ENCODE results near the gene SNX15. TPM values are rescaled to one million over a fixed set of nuclear protein-coding genes. Genes with fewer than 3 reads are reported as not detected.

SNX15 gene
- total RNA-seq, 1 experiment from 2014 or later = 34.7 TPM

DNA sequence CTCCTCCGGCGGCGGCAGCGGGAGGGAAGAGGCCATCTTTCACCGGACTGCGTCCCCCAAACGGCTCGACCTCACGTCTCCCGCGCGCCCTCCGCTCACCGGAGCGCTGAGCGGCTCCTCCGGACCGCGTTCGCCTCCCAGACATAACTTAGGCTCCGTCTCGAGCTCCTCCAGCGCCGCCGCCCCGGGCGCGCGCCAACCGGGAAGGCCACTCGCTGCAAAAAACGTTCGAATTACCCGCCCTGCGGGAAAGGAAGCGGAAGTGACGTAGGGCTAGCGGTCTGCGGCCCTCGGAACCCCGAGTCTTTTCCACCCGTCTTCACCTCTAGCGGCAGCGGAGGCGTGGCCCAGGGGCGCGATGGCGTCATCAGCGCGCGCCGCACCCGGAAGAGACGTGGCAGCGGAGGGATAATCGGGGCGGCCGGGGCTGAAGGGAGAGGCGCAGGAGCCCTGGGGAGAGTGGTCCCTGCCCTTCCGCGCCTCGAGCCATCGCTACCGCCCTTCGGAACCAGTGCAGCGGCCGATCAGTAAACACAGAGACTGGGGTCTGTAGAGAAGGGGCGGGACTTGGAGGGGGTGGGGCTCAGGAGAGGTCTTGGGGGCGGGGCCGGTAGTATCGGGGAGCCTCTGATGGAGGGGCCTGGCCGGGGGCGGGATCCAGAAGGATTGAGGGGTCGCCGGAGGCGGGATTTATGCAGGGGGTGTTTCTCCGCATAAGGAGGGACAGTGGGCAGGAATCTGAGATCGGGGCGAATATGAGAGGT is 56.8 kb downstream of the SNX15 start, which contains the start of the genes CDCA5 and ZFPL1:
Gene CDCA5, minus strand, starts transcription at position 207 of the 764 bp plus-strand sequence. Its CDS starts 62 bp downstream, at position 145.
Gene ZFPL1, plus strand, starts transcription at position 389 of the 764 bp plus-strand sequence. CDS start 477 bp downstream, outside the sequence.
- BruUV-seq (replicated peaks) = no TSS peak
- Histone ChIP-seq H3K4me3 (ENCODE audit: low read depth, low read length, poor library complexity, severe bottlenecking) (peak within 1 kb of the TSS; percentile 76), H3K27ac (ENCODE audit: low read depth, low read length, poor library complexity, severe bottlenecking) (peak within 1 kb of the TSS; percentile 90), H3K9me3 (ENCODE audit: low read depth, low read length, poor library complexity, severe bottlenecking) (no peaks in the 10 kb centered on the region), H3K36me3 (ENCODE audit: insufficient read depth, low read length, poor library complexity, severe bottlenecking) (peaks cover 41% of the 10 kb centered on the region), H3K27me3 (replicated peaks; ENCODE audit: insufficient read depth, low read depth, low read length, poor library complexity) (no peaks in the 10 kb centered on the region), H3K4me1 (ENCODE audit: insufficient read depth, low read length, poor library complexity, severe bottlenecking) (peaks cover 12% of the 10 kb centered on the region)
- intact Hi-C loops (cut with micrococcal nuclease; ENCODE audit: unreplicated experiment) = no loop called here
- POLR2A ChIA-PET (ENCODE audit: low non-redundant PET) = interaction anchor here (0.5 to 0.6 kb wide), 2 partner anchors 51 to 1472 kb away, joined by 3 read pairs; no protein-coding TSS in a partner anchor
- peak; percentile 99 for DNase-seq (ENCODE audit: low spot score)
- CTCF ChIA-PET = no interaction called here
- no peak for TF ChIP-seq EZH2 (IDR thresholded peaks at IDR 0.05; ENCODE audit: borderline replicate concordance, low read depth, low read length, poor library complexity, severe bottlenecking)
- TF ChIP-seq, protein P1, sequence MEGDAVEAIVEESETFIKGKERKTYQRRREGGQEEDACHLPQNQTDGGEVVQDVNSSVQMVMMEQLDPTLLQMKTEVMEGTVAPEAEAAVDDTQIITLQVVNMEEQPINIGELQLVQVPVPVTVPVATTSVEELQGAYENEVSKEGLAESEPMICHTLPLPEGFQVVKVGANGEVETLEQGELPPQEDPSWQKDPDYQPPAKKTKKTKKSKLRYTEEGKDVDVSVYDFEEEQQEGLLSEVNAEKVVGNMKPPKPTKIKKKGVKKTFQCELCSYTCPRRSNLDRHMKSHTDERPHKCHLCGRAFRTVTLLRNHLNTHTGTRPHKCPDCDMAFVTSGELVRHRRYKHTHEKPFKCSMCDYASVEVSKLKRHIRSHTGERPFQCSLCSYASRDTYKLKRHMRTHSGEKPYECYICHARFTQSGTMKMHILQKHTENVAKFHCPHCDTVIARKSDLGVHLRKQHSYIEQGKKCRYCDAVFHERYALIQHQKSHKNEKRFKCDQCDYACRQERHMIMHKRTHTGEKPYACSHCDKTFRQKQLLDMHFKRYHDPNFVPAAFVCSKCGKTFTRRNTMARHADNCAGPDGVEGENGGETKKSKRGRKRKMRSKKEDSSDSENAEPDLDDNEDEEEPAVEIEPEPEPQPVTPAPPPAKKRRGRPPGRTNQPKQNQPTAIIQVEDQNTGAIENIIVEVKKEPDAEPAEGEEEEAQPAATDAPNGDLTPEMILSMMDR (conservative IDR thresholded peaks at IDR 0.05; ENCODE audit: low read depth, low read length) = no peak

DNA sequence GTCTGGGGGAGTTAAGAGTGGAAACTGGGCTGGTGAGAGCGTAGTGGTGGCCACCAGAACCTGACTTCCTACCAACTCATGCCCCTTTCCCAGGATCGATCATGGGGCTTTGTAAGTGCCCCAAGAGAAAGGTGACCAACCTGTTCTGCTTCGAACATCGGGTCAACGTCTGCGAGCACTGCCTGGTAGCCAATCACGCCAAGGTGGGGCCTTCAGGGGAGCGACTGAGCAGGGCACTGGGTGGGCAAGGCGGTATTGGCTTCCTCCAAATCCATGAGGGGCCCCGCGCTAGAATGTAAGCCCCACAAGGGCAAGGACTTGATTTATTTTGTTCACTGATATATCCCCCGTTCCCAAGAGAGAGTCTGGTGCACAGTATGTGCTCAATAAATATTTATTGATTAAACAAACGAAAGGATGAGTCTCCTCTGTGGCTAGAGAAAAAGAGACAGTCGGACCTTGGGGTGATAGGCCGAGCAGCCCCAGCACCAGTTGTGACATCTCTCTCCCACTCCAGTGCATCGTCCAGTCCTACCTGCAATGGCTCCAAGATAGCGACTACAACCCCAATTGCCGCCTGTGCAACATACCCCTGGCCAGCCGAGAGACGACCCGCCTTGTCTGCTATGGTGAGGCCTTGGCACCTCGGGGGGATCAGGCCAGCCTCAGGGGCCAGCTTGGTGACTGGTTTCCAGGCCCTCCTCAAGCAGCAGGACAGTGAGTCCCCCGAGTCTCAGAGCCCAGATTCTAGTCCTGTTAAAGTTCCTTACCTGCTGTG is 57.5 kb downstream of the SNX15 start:
- Histone ChIP-seq H3K27ac (ENCODE audit: low read depth, low read length, poor library complexity, severe bottlenecking) (peak overlapping the region; percentile 90), H3K4me3 (ENCODE audit: low read depth, low read length, poor library complexity, severe bottlenecking) (peak overlapping the region; percentile 76), H3K36me3 (ENCODE audit: insufficient read depth, low read length, poor library complexity, severe bottlenecking) (peaks cover 35% of the 10 kb centered on the region), H3K4me1 (ENCODE audit: insufficient read depth, low read length, poor library complexity, severe bottlenecking) (peaks cover 12% of the 10 kb centered on the region), H3K27me3 (replicated peaks; ENCODE audit: insufficient read depth, low read depth, low read length, poor library complexity) (no peaks in the 10 kb centered on the region), H3K9me3 (ENCODE audit: low read depth, low read length, poor library complexity, severe bottlenecking) (no peaks in the 10 kb centered on the region)
- no peak for DNase-seq (ENCODE audit: low spot score)
- TF ChIP-seq, protein P1 (conservative IDR thresholded peaks at IDR 0.05; ENCODE audit: low read depth, low read length) = no peak
- TF ChIP-seq EZH2 (IDR thresholded peaks at IDR 0.05; ENCODE audit: borderline replicate concordance, low read depth, low read length, poor library complexity, severe bottlenecking) = no peak
- ChIA-PET CTCF (interaction anchor here (0.7 to 1.1 kb wide), 2 partner anchors 27 to 29 kb away, joined by 3 read pairs; partner anchors contain the start of gene TM7SF2), POLR2A (ENCODE audit: low non-redundant PET) (no interaction called here)
- intact Hi-C loops (cut with micrococcal nuclease; ENCODE audit: unreplicated experiment) = no loop called here
- BruUV-seq (replicated peaks) = TSS peak; percentile 71

DNA sequence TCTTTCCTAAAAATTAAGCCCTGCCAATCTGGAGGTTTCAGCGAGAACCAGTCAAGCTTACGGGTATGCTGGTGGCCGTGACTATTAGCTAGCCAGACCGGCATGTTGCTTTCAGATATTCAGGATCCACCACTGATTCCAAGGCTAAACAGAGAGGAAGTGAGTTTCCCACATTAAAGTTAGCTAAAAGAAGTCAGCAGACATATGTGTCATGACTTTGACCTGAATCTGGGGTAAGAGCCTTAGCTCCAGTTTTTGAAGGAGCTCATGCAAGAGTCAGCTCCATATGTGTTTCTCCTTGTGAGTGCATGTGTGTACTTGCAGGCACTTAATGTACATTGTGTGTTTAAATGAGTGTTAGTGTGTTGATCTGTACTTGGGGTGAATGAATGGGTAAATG is 58.2 kb downstream of the SNX15 start:
- Histone ChIP-seq H3K36me3 (ENCODE audit: insufficient read depth, low read length, poor library complexity, severe bottlenecking) (peaks cover 29% of the 10 kb centered on the region), H3K9me3 (ENCODE audit: low read depth, low read length, poor library complexity, severe bottlenecking) (no peaks in the 10 kb centered on the region), H3K4me1 (ENCODE audit: insufficient read depth, low read length, poor library complexity, severe bottlenecking) (peaks cover 12% of the 10 kb centered on the region), H3K4me3 (ENCODE audit: low read depth, low read length, poor library complexity, severe bottlenecking) (no peak overlapping the region), H3K27ac (ENCODE audit: low read depth, low read length, poor library complexity, severe bottlenecking) (no peak overlapping the region), H3K27me3 (replicated peaks; ENCODE audit: insufficient read depth, low read depth, low read length, poor library complexity) (no peaks in the 10 kb centered on the region)
- BruUV-seq (replicated peaks) = no TSS peak
- ChIA-PET POLR2A (ENCODE audit: low non-redundant PET) (no interaction called here), CTCF (interaction anchor here (0.7 to 1.1 kb wide), 2 partner anchors 26 to 28 kb away, joined by 3 read pairs; partner anchors contain the start of gene TM7SF2)
- DNase-seq (ENCODE audit: low spot score) = no peak
- intact Hi-C loops (cut with micrococcal nuclease; ENCODE audit: unreplicated experiment) = no loop called here
- TF ChIP-seq, protein P1 (conservative IDR thresholded peaks at IDR 0.05; ENCODE audit: low read depth, low read length) = no peak
- TF ChIP-seq EZH2 (IDR thresholded peaks at IDR 0.05; ENCODE audit: borderline replicate concordance, low read depth, low read length, poor library complexity, severe bottlenecking) = no peak

Measured in A673 (cell line).